Activated T-helper 2 cell treated with anti-CD3 and anti-CD28 coated beads, Interferon-gamma antibody, Interleukin-2, Interleukin-4, amounts not matched to agents 10 μg/mL and 5 μg/mL and 100 μg/mL, durations not matched to agents 14 hours and 24 hours and 36 hours (primary cell): ENCODE measurements around the gene BICRAL. TPM values are rescaled to one million over a fixed set of nuclear protein-coding genes. Genes with fewer than 3 reads are reported as not detected.
"Not testable (repeated sequence)": the region's sequence is repeated elsewhere in the genome, so short reads cannot be mapped to it uniquely, and the experiment has no call there.

Source experiments
- DNase-seq: peaks from one replicate; pipeline ENCODE4 v3.0.0; 2021; ENCODE audit warnings: low spot score
- H3K27ac Mint-ChIP-seq: one replicate; pipeline ENCODE4 v1.8.0; 2021; ENCODE audit warnings: mixed read lengths
- H3K27me3 Mint-ChIP-seq: one replicate; pipeline ENCODE4 v1.8.0; 2021; ENCODE audit warnings: low read depth, mixed read lengths
- H3K36me3 Mint-ChIP-seq: one replicate; pipeline ENCODE4 v1.8.0; 2021; ENCODE audit warnings: low read depth, mixed read lengths
- H3K4me1 Mint-ChIP-seq: one replicate; pipeline ENCODE4 v1.8.0; 2021; ENCODE audit warnings: low read depth, mixed read lengths
- H3K4me3 Mint-ChIP-seq: one replicate; pipeline ENCODE4 v1.8.0; 2021; ENCODE audit warnings: low read depth, mild to moderate bottlenecking, moderate library complexity, mixed read lengths
- H3K9me3 Mint-ChIP-seq: one replicate; pipeline ENCODE4 v1.8.0; 2021; ENCODE audit warnings: mixed read lengths
- intact Hi-C: fragments of 100-400 bp; cut with micrococcal nuclease; formaldehyde crosslinking; loops from one replicate; pipeline ENCODE4 v1.15.1; 2023
- total RNA-seq: library from RNA; stranded (reverse); gene quantifications from 2 replicates; pipeline ENCODE4 v1.2.3, GENCODE V29; 2022

Gene BICRAL
- total RNA-seq, 1 donor from 2014 or later: 14.4 TPM

GRCh38 chr6:42815726-42816125, 33.9 kb downstream of the BICRAL start:
- H3K9me3 Mint-ChIP-seq, H3K4me1 Mint-ChIP-seq, DNase-seq, H3K36me3 Mint-ChIP-seq, H3K27ac Mint-ChIP-seq, intact Hi-C loops, H3K4me3 Mint-ChIP-seq, H3K27me3 Mint-ChIP-seq: not testable (repeated sequence)

- DNase-seq: no peak
- no peak overlapping the region for H3K4me3 Mint-ChIP-seq
- intact Hi-C loops: no loop called here
- no peaks in the 10 kb centered on the region for H3K36me3 Mint-ChIP-seq
- no peaks in the 10 kb centered on the region for H3K9me3 Mint-ChIP-seq
- H3K4me1 Mint-ChIP-seq: peaks cover 9% of the 10 kb centered on the region
- no peak overlapping the region for H3K27ac Mint-ChIP-seq
- no peaks in the 10 kb centered on the region for H3K27me3 Mint-ChIP-seq
These were observed 36.1 kb downstream of the BICRAL start for GRCh38 chr6:42817907-42818306.

- DNase-seq: no peak
- Mint-ChIP-seq H3K4me3 (no peak overlapping the region), H3K9me3 (no peaks in the 10 kb centered on the region), H3K4me1 (peaks cover 5% of the 10 kb centered on the region), H3K27me3 (no peaks in the 10 kb centered on the region), H3K27ac (no peak overlapping the region), H3K36me3 (no peaks in the 10 kb centered on the region)
- intact Hi-C loops: no loop called here
These were observed 36.6 kb downstream of the BICRAL start for GRCh38 chr6:42818416-42818815.

- Mint-ChIP-seq H3K4me1 (peaks cover 5% of the 10 kb centered on the region), H3K9me3 (no peaks in the 10 kb centered on the region), H3K27me3 (no peaks in the 10 kb centered on the region), H3K27ac (no peak overlapping the region), H3K4me3 (no peak overlapping the region), H3K36me3 (no peaks in the 10 kb centered on the region)
- intact Hi-C loops: no loop called here
- DNase-seq: no peak
These were observed 37.0 kb downstream of the BICRAL start for GRCh38 chr6:42818878-42819277.

GRCh38 chr6:42819803-42820511, 38.1 kb downstream of the BICRAL start:
- no peak for DNase-seq
- Mint-ChIP-seq H3K27ac (no peak overlapping the region), H3K4me3 (no peak overlapping the region), H3K4me1 (peaks cover 5% of the 10 kb centered on the region), H3K9me3 (no peaks in the 10 kb centered on the region), H3K27me3 (no peaks in the 10 kb centered on the region), H3K36me3 (no peaks in the 10 kb centered on the region)
- intact Hi-C loops: no loop called here

GRCh38 chr6:42820512-42821340, 38.9 kb downstream of the BICRAL start:
- H3K36me3 Mint-ChIP-seq: no peaks in the 10 kb centered on the region
- intact Hi-C loops: no loop called here
- H3K27me3 Mint-ChIP-seq: no peaks in the 10 kb centered on the region
- peaks cover 5% of the 10 kb centered on the region for H3K4me1 Mint-ChIP-seq
- no peak overlapping the region for H3K4me3 Mint-ChIP-seq
- DNase-seq: no peak
- H3K9me3 Mint-ChIP-seq: no peaks in the 10 kb centered on the region
- H3K27ac Mint-ChIP-seq: no peak overlapping the region

- intact Hi-C loops: no loop called here
These were observed 39.5 kb downstream of the BICRAL start for GRCh38 chr6:42821341-42821668.

GRCh38 chr6:42821846-42822245, 40.0 kb downstream of the BICRAL start:
- intact Hi-C loops: no loop called here
- no peaks in the 10 kb centered on the region for H3K27me3 Mint-ChIP-seq
- H3K9me3 Mint-ChIP-seq: no peaks in the 10 kb centered on the region
- H3K27ac Mint-ChIP-seq: no peak overlapping the region
- peaks cover 4% of the 10 kb centered on the region for H3K36me3 Mint-ChIP-seq
- H3K4me1 Mint-ChIP-seq: peaks cover 5% of the 10 kb centered on the region
- H3K4me3 Mint-ChIP-seq: no peak overlapping the region
- no peak for DNase-seq

More at GRCh38 chr6:42821341-42821668, 39.5 kb downstream of the BICRAL start:
- Mint-ChIP-seq H3K27me3 (no peaks in the 10 kb centered on the region), H3K9me3 (no peaks in the 10 kb centered on the region), H3K4me3 (no peak overlapping the region), H3K36me3 (no peaks in the 10 kb centered on the region), H3K4me1 (peaks cover 5% of the 10 kb centered on the region), H3K27ac (no peak overlapping the region)
- no peak for DNase-seq

GRCh38 chr6:42829561-42830092, 47.8 kb downstream of the BICRAL start:
- Mint-ChIP-seq H3K4me1 (no peaks in the 10 kb centered on the region), H3K9me3 (no peaks in the 10 kb centered on the region), H3K27me3 (no peaks in the 10 kb centered on the region), H3K36me3 (peaks cover 44% of the 10 kb centered on the region), H3K4me3 (no peak overlapping the region), H3K27ac (no peak overlapping the region)
- intact Hi-C loops: no loop called here
- DNase-seq: no peak

GRCh38 chr6:42831237-42831636, 49.4 kb downstream of the BICRAL start:
- Mint-ChIP-seq H3K4me1 (no peaks in the 10 kb centered on the region), H3K27ac (no peak overlapping the region), H3K9me3 (no peaks in the 10 kb centered on the region)

GRCh38 chr6:42834056-42834455, 52.2 kb downstream of the BICRAL start:
- Mint-ChIP-seq H3K36me3 (peaks cover 31% of the 10 kb centered on the region), H3K27ac (no peak overlapping the region), H3K9me3 (no peaks in the 10 kb centered on the region), H3K4me1 (no peaks in the 10 kb centered on the region), H3K27me3 (no peaks in the 10 kb centered on the region), H3K4me3 (no peak overlapping the region)
- no peak for DNase-seq
- intact Hi-C loops: no loop called here

More at GRCh38 chr6:42831237-42831636, 49.4 kb downstream of the BICRAL start:
- Mint-ChIP-seq H3K4me3 (no peak overlapping the region), H3K27me3 (no peaks in the 10 kb centered on the region), H3K36me3 (peaks cover 49% of the 10 kb centered on the region)
- no peak for DNase-seq
- intact Hi-C loops: no loop called here

GRCh38 chr6:42841844-42842584, 60.2 kb downstream of the BICRAL start:
- no peaks in the 10 kb centered on the region for H3K9me3 Mint-ChIP-seq
- H3K27ac Mint-ChIP-seq: no peak overlapping the region
- peaks cover 3% of the 10 kb centered on the region for H3K4me1 Mint-ChIP-seq
- H3K36me3 Mint-ChIP-seq: peaks cover 17% of the 10 kb centered on the region
- no peak for DNase-seq
- no peaks in the 10 kb centered on the region for H3K27me3 Mint-ChIP-seq
- intact Hi-C loops: no loop called here
- H3K4me3 Mint-ChIP-seq: no peak overlapping the region

- H3K9me3 Mint-ChIP-seq: no peaks in the 10 kb centered on the region
- peaks cover 17% of the 10 kb centered on the region for H3K36me3 Mint-ChIP-seq
- H3K4me1 Mint-ChIP-seq: peaks cover 3% of the 10 kb centered on the region
- intact Hi-C loops: no loop called here
- no peaks in the 10 kb centered on the region for H3K27me3 Mint-ChIP-seq
- no peak overlapping the region for H3K27ac Mint-ChIP-seq
- DNase-seq: no peak
- no peak overlapping the region for H3K4me3 Mint-ChIP-seq
These were observed 63.5 kb downstream of the BICRAL start for GRCh38 chr6:42845327-42845694.
